Measurements from ENCODE around the gene RING1.

Gene RING1

DNA sequence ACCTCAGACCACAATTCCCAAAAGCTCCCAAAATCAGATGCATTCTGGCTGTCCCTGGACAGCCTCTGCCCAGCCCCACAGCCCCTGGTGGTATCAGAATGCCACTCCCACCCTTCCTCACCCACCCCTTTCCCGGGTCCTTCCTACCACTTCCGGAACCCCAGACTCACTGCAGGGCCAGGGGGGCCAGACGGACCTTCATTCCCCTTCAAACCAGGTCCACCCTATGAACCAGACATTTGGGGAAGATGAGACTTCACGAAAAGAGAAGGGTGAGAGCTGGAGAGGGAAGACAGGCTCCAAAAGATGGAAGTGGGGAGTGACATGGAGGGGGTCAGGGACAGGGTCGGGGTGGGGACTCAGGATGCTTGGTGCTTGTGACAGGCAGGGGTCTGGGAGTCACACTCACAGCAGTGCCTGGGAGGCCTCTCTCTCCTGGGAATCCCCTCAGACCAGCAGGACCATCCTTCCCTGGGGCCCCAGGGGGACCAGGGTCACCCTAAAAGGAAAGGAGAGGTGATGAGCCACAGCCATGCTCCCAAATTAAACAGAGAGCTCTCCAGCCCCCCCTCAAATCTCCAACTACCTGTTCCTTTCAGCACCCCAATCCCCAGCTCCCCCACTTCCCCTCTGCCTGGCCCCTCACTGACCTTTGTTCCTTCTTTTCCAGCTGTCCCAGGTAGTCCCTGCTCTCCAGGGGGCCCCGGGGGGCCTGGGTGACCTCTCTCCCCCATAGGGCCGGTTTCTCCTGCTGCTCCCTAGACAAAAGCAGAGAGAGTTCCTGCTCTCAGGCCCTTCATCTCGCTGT is 36.2 kb upstream of the RING1 start:
- Histone ChIP-seq H3K27me3 (ENCODE audit: insufficient read depth, poor library complexity, severe bottlenecking) (no peaks in the 10 kb centered on the region), H3K4me3 (replicated peaks; ENCODE audit: insufficient read depth, low read length) (no peak overlapping the region), H3K27ac (replicated peaks) (no peak overlapping the region)
- TF ChIP-seq, protein P1, sequence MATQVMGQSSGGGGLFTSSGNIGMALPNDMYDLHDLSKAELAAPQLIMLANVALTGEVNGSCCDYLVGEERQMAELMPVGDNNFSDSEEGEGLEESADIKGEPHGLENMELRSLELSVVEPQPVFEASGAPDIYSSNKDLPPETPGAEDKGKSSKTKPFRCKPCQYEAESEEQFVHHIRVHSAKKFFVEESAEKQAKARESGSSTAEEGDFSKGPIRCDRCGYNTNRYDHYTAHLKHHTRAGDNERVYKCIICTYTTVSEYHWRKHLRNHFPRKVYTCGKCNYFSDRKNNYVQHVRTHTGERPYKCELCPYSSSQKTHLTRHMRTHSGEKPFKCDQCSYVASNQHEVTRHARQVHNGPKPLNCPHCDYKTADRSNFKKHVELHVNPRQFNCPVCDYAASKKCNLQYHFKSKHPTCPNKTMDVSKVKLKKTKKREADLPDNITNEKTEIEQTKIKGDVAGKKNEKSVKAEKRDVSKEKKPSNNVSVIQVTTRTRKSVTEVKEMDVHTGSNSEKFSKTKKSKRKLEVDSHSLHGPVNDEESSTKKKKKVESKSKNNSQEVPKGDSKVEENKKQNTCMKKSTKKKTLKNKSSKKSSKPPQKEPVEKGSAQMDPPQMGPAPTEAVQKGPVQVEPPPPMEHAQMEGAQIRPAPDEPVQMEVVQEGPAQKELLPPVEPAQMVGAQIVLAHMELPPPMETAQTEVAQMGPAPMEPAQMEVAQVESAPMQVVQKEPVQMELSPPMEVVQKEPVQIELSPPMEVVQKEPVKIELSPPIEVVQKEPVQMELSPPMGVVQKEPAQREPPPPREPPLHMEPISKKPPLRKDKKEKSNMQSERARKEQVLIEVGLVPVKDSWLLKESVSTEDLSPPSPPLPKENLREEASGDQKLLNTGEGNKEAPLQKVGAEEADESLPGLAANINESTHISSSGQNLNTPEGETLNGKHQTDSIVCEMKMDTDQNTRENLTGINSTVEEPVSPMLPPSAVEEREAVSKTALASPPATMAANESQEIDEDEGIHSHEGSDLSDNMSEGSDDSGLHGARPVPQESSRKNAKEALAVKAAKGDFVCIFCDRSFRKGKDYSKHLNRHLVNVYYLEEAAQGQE (IDR thresholded peaks at IDR 0.05; ENCODE audit: insufficient replicate concordance, low read depth) = no peak
- no peak for TF ChIP-seq GABPA (IDR thresholded peaks at IDR 0.05; ENCODE audit: low read depth)
- DNase-seq (ENCODE audit: low read depth in 1 of 2, low spot score in 1 of 2) = no peak

DNA sequence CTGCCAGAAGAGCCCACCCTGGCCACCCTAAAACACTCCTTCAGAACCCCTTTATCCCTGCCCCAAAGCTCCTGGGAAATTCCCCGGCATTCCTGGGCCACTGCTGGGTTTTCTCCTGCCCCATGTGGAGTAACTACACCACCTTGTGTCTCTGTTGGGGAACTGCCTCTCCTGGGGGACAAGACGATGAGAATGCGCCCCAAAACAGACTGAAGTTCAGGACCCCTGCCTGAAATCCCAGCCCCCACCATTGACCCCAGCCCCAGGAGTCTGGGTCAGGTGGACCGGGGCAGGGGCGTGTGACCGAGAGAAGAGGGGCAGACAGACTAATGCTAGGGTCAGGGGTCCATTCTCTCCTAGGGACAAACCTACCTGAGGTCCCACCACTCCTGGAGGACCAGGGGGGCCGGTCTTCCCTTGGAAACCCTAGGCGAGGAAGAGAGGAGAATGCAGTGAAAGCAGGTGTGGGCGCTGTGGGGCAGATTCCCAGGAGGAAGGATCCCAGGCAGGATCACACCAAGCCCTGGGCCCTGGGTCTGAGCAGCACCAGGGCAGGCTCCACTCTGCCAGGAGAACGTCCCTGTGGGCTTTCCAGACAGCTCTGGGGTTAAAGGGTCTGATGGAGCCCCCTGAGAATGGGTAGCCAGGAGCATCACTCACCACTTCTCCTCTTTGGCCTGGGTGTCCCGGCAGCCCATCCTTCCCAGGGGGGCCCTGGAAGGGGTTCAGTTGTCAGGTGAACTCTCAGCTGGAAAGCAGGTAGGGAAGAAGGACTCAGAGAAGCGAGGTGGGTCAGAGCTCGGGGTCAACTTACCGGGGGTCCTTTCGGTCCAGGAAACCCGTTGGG is 35.4 kb upstream of the RING1 start:
- H3K27ac ChIP-seq (replicated peaks) = no peak overlapping the region
- DNase-seq (ENCODE audit: low read depth in 1 of 2, low spot score in 1 of 2) = peak in 1 of 2 experiments; percentile 28
- TF ChIP-seq, protein P2, sequence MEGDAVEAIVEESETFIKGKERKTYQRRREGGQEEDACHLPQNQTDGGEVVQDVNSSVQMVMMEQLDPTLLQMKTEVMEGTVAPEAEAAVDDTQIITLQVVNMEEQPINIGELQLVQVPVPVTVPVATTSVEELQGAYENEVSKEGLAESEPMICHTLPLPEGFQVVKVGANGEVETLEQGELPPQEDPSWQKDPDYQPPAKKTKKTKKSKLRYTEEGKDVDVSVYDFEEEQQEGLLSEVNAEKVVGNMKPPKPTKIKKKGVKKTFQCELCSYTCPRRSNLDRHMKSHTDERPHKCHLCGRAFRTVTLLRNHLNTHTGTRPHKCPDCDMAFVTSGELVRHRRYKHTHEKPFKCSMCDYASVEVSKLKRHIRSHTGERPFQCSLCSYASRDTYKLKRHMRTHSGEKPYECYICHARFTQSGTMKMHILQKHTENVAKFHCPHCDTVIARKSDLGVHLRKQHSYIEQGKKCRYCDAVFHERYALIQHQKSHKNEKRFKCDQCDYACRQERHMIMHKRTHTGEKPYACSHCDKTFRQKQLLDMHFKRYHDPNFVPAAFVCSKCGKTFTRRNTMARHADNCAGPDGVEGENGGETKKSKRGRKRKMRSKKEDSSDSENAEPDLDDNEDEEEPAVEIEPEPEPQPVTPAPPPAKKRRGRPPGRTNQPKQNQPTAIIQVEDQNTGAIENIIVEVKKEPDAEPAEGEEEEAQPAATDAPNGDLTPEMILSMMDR (IDR thresholded peaks at IDR 0.05; ENCODE audit: insufficient read depth, low read length) = peak; percentile 49
- TF ChIP-seq, protein P1 (IDR thresholded peaks at IDR 0.05; ENCODE audit: insufficient replicate concordance, low read depth) = no peak
- H3K27me3 ChIP-seq (ENCODE audit: insufficient read depth, poor library complexity, severe bottlenecking) = no peaks in the 10 kb centered on the region
- H3K4me3 ChIP-seq (replicated peaks; ENCODE audit: insufficient read depth, low read length) = no peak overlapping the region

DNA sequence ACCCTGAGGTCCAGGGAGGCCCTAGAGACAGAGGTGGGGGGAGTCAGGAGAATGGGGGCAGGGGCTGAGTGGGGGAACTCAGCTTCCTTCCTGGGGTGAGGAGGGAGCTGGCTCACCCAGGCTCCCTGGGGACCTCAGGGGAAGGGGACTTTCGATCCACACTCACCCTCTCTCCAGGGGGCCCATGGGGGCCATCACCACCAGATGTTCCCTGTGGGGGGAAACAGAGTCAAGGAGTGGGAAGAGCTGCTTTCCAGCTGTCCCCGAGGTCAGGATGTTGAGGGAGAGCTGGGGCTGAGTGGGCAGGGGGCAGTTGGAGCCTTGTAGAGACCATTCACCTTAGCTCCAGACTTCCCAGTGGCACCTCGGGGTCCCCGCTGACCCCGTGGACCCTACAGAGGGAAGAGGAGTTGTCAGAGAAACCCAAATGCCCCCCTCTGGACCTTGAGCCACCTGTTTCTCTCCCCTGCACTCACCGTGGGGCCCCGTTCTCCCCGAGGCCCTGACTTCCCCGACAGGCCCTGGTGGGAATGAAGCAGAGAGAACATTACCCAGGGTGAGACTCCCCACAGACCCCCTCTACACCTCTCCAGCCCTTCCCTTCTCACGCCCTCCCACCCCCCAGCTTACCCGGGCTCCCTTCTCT is 34.6 kb upstream of the RING1 start:
- Histone ChIP-seq H3K27ac (replicated peaks) (no peak overlapping the region), H3K27me3 (ENCODE audit: insufficient read depth, poor library complexity, severe bottlenecking) (no peaks in the 10 kb centered on the region), H3K4me3 (replicated peaks; ENCODE audit: insufficient read depth, low read length) (no peak overlapping the region)
- no peak for DNase-seq (ENCODE audit: low read depth in 1 of 2, low spot score in 1 of 2)
- TF ChIP-seq, protein P2 (IDR thresholded peaks at IDR 0.05; ENCODE audit: insufficient read depth, low read length) = no peak
- TF ChIP-seq, protein P1 (IDR thresholded peaks at IDR 0.05; ENCODE audit: insufficient replicate concordance, low read depth) = no peak
- TF ChIP-seq GABPA (IDR thresholded peaks at IDR 0.05; ENCODE audit: low read depth) = no peak

Data from HL-60 (cell line).